Putamen (tissue), 1 donor: ENCODE results near the gene TOMM40L.
"Not testable (repeated sequence)": the region's sequence is repeated elsewhere in the genome, so short reads cannot be mapped to it uniquely, and the experiment has no call there.

Source experiments
- DNase-seq: peaks from one replicate; pipeline ENCODE4 v3.0.0-alpha.2; 2016; ENCODE audit warnings: low spot score

Gene TOMM40L

GRCh38 chr1:161257109-161257508 lies 31.2 kb downstream of the TOMM40L start:
- not testable (repeated sequence) for DNase-seq

DNA sequence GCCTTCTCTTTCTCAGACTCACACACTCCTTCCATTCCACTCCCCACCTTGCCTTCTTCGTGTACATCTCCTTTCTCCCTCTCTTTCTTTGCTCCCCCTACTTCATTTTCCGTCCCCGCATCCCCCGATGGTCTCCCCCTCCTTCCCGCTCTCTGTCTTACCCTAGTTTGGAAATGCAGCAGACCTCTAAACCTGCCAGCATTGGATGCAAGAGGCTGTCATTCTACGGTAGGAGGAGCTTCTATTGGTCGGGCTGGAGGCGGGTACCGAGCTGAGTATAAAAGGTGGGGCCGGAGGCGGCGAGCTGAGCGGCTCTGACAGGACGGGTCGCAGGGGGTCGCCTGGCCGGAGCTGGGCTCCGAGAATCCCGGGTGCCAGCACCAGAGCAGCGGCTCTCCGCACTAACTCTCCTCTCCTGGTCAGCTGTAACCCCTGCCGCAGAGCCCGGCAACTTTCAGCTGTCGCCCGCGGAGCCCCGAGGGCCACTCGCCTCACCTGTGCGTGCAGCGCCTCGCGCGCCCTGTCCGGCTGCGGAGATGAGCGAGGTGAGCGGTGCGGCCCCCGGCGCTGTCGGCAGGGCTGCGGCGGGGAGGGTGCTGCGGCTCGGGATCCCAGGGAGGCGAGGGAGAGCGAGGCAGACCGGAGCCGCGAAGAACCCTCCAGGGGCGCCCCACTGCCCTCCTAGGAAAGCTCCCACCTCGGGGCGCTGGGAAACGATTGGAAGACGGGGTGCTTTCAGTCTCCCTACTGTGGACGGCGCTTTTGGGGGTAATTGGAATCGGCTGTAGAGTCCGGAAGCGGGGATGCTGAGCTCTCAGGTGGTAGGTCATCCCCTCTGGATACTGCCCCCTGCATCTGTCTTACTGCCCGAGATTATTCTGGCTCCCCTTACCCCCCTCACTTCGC lies 32.8 kb downstream of the TOMM40L start, which contains the start of gene PCP4L1:
Gene PCP4L1, plus strand, starts transcription at position 307 of the 906 bp plus-strand sequence. Its CDS starts 230 bp downstream, at position 537.
- peak; percentile 85 for DNase-seq

DNA sequence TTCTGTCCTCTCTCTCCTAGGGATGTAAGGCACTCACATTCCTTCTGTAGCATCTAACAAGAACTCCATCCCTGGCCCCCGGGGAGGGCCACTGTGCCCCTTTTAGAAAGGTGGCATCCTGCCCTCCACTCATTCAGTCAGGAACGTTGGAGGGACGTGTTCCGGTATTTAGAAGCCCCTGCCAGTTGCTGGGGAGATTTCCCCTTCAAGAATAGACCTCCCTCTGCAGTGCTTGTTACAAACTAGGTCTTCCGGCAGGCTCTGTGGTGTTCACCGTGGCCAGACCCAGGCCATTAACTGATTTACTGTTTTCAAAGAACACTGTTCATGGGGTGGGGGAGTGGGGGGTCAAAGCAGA lies 33.5 kb downstream of the TOMM40L start:
- no peak for DNase-seq

DNA sequence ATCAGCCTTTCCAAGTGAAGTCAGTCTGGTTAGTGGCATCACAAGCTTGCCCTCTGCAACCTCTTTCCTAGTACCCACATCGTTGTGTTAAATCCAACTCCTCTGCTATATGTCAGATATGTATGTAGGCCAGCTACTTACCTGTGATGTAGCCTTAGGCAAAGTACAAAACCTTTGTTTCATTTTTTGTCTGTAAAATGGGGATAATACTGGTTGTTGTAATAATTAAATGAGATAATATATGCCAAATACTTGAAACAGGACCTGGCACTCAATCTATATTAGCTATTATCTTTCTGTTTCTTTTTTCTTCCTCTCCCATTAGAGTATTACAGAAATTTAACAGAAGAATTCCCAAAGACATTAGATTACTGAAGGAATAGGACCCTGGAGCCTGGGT lies 33.9 kb downstream of the TOMM40L start:
- DNase-seq: no peak

- no peak for DNase-seq
These were observed 34.8 kb downstream of the TOMM40L start for GRCh38 chr1:161260376-161261260.

- peak; percentile 59 for DNase-seq
These were observed 35.7 kb downstream of the TOMM40L start for GRCh38 chr1:161261261-161262235.

GRCh38 chr1:161265305-161265704 lies 39.4 kb downstream of the TOMM40L start:
- DNase-seq: no peak

DNA sequence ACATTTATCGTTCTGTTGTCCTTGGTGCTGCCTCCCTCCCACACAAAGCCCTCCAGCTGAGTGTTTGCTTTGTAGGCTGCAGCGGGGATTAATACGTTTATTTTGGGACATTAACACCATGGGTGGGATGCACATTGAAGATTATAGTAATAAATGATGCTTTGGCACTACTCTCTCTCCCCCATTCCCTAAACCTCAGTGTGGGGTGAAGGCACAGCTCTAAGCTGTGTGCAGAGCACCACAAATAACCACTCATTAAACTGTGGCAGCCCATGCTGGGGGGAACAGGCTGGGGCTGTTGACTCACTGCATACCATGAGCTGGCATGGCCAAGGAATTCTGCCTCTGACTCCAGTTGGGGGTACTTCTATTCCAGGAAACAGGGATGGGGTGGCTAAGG lies 40.3 kb downstream of the TOMM40L start:
- no peak for DNase-seq

GRCh38 chr1:161266836-161267235 lies 41.0 kb downstream of the TOMM40L start:
- DNase-seq: no peak

DNA sequence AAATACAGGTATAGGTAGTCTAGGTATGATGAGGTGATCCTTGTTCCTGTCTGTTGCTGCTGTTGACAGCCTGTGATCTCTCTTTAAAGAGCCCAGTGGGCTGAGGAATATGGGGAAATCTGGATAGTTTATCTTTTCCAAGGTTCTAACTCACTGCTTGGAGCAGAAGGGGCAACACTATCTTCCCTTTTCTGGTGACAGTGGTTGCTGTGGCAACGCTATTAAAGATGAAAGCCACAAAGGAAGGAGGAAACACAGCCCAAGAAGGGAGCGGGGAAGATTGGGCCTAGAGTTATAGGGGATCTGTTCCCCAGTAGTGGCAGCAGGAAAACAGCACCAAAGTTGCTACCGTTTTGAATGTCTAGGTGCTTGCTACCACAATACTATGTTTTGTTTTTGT lies 41.5 kb downstream of the TOMM40L start:
- DNase-seq: no peak

GRCh38 chr1:161273402-161273801 lies 47.5 kb downstream of the TOMM40L start:
- DNase-seq: no peak

DNA sequence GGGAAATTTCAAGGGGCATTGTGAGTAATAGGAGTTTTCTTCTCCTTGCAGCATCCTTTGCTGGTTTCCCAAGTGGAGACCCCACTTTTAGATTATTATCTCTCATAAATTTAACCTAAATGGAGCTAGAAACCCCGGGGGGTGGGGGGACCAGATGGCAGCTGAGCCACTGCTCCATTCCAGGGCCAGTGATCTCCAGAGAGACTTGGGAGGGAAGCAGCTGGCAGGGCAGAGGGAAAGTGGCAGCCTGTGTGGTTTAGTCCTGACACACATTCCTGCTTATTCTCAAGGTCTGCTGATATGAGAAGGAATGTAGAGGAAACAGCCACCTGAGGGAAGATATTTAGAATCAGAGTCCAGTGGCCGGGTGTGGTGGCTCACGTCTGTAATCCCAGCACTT lies 49.0 kb downstream of the TOMM40L start:
- no peak for DNase-seq
